Measurements from ENCODE around the gene RALB. TPM values are rescaled to one million over a fixed set of nuclear protein-coding genes. Genes with fewer than 3 reads are reported as not detected.

The RALB gene
- polyA plus RNA-seq, 1 of the 3 experiments (the other 2 are of a cell fraction): 37.2 TPM

DNA sequence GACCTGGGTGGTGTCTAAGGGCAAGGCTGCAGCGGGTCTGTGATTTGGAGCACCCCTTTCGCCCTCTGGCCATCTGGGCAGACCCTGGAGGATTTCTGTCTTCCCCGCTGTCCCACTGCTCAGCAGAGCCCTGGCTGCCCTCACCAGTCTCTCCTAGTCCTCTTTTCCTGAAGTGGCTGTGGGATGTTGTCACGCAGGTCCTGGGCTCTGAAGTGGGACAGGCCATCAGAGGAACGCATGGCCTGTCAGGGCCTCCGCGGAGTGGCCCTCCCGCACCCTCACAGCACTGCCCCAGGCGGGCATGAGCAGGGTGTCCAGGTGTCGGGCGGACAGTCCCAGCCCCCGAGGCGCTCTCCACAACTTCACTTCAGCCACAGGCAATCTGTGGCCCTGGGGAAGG lies 28.4 kb upstream of the RALB start:
- no peaks in the 10 kb centered on the region for H4K20me1 ChIP-seq (ENCODE audit: insufficient read depth)
- H3K27me3 ChIP-seq (ENCODE audit: insufficient read depth): no peaks in the 10 kb centered on the region
- H3K27ac ChIP-seq (ENCODE audit: low read depth in 2 of 2, low read length in 1 of 2): no peak overlapping the region
- H3K9me2 ChIP-seq: no peaks in the 10 kb centered on the region
- no peak for TF ChIP-seq RXRA (IDR thresholded peaks at IDR 0.05; ENCODE audit: borderline replicate concordance, low read depth)
- TF ChIP-seq, protein P1, sequence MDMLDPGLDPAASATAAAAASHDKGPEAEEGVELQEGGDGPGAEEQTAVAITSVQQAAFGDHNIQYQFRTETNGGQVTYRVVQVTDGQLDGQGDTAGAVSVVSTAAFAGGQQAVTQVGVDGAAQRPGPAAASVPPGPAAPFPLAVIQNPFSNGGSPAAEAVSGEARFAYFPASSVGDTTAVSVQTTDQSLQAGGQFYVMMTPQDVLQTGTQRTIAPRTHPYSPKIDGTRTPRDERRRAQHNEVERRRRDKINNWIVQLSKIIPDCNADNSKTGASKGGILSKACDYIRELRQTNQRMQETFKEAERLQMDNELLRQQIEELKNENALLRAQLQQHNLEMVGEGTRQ (IDR thresholded peaks at IDR 0.05; ENCODE audit: borderline replicate concordance, low read depth, low read length): no peak
- TF ChIP-seq MXI1 (IDR thresholded peaks at IDR 0.05; ENCODE audit: low read depth, low read length): no peak
- ChIA-PET CTCF (no interaction called here), POLR2A (no interaction called here)
- no peaks in the 10 kb centered on the region for H3K9me3 ChIP-seq
- peak overlapping the region; percentile 82; the same call in 1 of the 2 replicates for H3K9ac ChIP-seq
- peaks cover 8 to 26% of the 10 kb centered on the region in 2 experiments for H3K36me3 ChIP-seq (replicated peaks in 1 of 2; ENCODE audit: control insufficient read depth in 1 of 2, insufficient read depth in 2 of 2, low read length in 1 of 2)
- peaks cover 23% of the 10 kb centered on the region for H3K79me2 ChIP-seq (ENCODE audit: insufficient read depth)
- H3K4me1 ChIP-seq (ENCODE audit: control insufficient read depth in 1 of 2, insufficient read depth in 2 of 2, low read depth in 1 of 2, low read length in 1 of 2): peaks cover 23 to 36% of the 10 kb centered on the region in 2 experiments; a peak in 3 of 4 replicates
- no peak for DNase-seq
- peak overlapping the region; percentile 69 to 84; a peak in 3 of 4 replicates for H3K4me3 ChIP-seq (ENCODE audit: low read depth in 2 of 2, low read length in 1 of 2)
- peak overlapping the region; percentile 97 for H3K4me2 ChIP-seq
- WGBS (ENCODE audit: low lambda C conversion rate): 100% methylated on average over 4 of the region's 13 CpGs
- peak overlapping the region; percentile 91; the same call in 1 of the 2 replicates for H2AFZ ChIP-seq (ENCODE audit: low read depth)
- no peaks in the 10 kb centered on the region for H3F3A ChIP-seq (replicated peaks; ENCODE audit: insufficient read depth)

DNA sequence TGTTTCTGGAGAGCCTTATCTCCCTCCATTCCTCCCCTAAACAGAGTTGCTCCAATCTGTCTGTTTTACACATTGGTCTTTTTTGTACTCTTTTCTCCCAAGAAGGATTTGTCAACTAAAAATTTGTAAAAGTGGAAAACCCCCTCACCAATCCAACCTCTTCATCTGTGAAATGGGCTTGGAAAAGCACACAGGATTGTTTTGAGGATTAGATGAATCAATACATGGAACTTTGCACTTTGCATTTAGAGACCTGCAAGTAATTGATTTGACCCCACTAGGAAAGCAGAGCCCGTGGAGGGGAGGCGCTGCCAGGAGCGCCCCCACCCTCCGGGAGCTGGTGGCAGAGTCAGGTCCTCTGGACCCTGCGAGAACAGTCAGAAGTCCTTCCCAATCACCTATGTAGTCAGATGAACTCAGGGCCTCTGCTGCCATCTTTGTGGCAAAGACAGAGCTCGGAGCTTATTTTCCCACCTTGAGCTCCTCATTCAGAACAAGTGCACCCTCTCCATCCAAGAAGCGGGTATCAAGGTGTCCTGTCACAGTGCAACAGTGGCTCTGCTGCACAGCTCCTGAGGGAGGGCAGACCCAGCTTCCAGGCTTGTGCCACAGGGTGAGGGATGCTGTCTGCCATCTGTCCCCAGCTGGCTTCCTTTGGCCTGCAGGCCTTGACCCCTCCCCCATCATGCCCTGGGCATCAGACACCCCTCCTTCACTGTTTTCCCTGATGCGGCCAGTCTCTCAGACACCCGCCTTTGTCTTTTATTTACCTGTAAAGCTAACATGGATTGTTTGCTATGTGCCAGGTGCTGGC lies 27.7 kb upstream of the RALB start:
- H3K79me2 ChIP-seq (ENCODE audit: insufficient read depth): peaks cover 23% of the 10 kb centered on the region
- H3K4me3 ChIP-seq (ENCODE audit: low read depth in 2 of 2, low read length in 1 of 2): no peak overlapping the region
- no peaks in the 10 kb centered on the region for H3K27me3 ChIP-seq (ENCODE audit: insufficient read depth)
- ChIA-PET CTCF (interaction anchor here (1.0 to 1.1 kb wide), 3 partner anchors 88 to 472 kb away, joined by 3 to 7 read pairs (median 5); no protein-coding TSS in a partner anchor), POLR2A (no interaction called here)
- no peak for DNase-seq
- H2AFZ ChIP-seq (ENCODE audit: low read depth): no peak overlapping the region
- no peak overlapping the region for H3K27ac ChIP-seq (ENCODE audit: low read depth in 2 of 2, low read length in 1 of 2)
- no peak overlapping the region for H3K9ac ChIP-seq
- peaks cover 5 to 20% of the 10 kb centered on the region in 2 experiments for H3K36me3 ChIP-seq (replicated peaks in 1 of 2; ENCODE audit: control insufficient read depth in 1 of 2, insufficient read depth in 2 of 2, low read length in 1 of 2)
- no peak overlapping the region for H3K4me2 ChIP-seq
- TF ChIP-seq, protein P2, sequence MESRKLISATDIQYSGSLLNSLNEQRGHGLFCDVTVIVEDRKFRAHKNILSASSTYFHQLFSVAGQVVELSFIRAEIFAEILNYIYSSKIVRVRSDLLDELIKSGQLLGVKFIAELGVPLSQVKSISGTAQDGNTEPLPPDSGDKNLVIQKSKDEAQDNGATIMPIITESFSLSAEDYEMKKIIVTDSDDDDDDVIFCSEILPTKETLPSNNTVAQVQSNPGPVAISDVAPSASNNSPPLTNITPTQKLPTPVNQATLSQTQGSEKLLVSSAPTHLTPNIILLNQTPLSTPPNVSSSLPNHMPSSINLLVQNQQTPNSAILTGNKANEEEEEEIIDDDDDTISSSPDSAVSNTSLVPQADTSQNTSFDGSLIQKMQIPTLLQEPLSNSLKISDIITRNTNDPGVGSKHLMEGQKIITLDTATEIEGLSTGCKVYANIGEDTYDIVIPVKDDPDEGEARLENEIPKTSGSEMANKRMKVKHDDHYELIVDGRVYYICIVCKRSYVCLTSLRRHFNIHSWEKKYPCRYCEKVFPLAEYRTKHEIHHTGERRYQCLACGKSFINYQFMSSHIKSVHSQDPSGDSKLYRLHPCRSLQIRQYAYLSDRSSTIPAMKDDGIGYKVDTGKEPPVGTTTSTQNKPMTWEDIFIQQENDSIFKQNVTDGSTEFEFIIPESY (IDR thresholded peaks at IDR 0.05; ENCODE audit: borderline replicate concordance, low read depth): no peak
- no peak for TF ChIP-seq TEAD4 (IDR thresholded peaks at IDR 0.05; ENCODE audit: borderline replicate concordance, insufficient read depth)
- TF ChIP-seq YY1 (IDR thresholded peaks at IDR 0.05; ENCODE audit: low read depth): no peak
- no peak for TF ChIP-seq SIN3A (IDR thresholded peaks at IDR 0.05; ENCODE audit: borderline replicate concordance, low read depth, low read length)
- TF ChIP-seq, protein P3, sequence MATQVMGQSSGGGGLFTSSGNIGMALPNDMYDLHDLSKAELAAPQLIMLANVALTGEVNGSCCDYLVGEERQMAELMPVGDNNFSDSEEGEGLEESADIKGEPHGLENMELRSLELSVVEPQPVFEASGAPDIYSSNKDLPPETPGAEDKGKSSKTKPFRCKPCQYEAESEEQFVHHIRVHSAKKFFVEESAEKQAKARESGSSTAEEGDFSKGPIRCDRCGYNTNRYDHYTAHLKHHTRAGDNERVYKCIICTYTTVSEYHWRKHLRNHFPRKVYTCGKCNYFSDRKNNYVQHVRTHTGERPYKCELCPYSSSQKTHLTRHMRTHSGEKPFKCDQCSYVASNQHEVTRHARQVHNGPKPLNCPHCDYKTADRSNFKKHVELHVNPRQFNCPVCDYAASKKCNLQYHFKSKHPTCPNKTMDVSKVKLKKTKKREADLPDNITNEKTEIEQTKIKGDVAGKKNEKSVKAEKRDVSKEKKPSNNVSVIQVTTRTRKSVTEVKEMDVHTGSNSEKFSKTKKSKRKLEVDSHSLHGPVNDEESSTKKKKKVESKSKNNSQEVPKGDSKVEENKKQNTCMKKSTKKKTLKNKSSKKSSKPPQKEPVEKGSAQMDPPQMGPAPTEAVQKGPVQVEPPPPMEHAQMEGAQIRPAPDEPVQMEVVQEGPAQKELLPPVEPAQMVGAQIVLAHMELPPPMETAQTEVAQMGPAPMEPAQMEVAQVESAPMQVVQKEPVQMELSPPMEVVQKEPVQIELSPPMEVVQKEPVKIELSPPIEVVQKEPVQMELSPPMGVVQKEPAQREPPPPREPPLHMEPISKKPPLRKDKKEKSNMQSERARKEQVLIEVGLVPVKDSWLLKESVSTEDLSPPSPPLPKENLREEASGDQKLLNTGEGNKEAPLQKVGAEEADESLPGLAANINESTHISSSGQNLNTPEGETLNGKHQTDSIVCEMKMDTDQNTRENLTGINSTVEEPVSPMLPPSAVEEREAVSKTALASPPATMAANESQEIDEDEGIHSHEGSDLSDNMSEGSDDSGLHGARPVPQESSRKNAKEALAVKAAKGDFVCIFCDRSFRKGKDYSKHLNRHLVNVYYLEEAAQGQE (IDR thresholded peaks at IDR 0.05; ENCODE audit: low read depth, low read length): no peak
- no peak for TF ChIP-seq RAD21 (IDR thresholded peaks at IDR 0.05; ENCODE audit: low read length)
- TF ChIP-seq TAF1 (IDR thresholded peaks at IDR 0.05; ENCODE audit: borderline replicate concordance, low read depth, low read length): no peak
- TF ChIP-seq, protein P4, sequence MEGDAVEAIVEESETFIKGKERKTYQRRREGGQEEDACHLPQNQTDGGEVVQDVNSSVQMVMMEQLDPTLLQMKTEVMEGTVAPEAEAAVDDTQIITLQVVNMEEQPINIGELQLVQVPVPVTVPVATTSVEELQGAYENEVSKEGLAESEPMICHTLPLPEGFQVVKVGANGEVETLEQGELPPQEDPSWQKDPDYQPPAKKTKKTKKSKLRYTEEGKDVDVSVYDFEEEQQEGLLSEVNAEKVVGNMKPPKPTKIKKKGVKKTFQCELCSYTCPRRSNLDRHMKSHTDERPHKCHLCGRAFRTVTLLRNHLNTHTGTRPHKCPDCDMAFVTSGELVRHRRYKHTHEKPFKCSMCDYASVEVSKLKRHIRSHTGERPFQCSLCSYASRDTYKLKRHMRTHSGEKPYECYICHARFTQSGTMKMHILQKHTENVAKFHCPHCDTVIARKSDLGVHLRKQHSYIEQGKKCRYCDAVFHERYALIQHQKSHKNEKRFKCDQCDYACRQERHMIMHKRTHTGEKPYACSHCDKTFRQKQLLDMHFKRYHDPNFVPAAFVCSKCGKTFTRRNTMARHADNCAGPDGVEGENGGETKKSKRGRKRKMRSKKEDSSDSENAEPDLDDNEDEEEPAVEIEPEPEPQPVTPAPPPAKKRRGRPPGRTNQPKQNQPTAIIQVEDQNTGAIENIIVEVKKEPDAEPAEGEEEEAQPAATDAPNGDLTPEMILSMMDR (IDR thresholded peaks at IDR 0.05): no peak
- TF ChIP-seq, protein P5, sequence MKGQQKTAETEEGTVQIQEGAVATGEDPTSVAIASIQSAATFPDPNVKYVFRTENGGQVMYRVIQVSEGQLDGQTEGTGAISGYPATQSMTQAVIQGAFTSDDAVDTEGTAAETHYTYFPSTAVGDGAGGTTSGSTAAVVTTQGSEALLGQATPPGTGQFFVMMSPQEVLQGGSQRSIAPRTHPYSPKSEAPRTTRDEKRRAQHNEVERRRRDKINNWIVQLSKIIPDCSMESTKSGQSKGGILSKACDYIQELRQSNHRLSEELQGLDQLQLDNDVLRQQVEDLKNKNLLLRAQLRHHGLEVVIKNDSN (IDR thresholded peaks at IDR 0.05; ENCODE audit: borderline replicate concordance, low read depth): no peak
- no peak for TF ChIP-seq JUND (IDR thresholded peaks at IDR 0.05)
- TF ChIP-seq RXRA (IDR thresholded peaks at IDR 0.05; ENCODE audit: borderline replicate concordance, low read depth): no peak
- TF ChIP-seq SMC3 (IDR thresholded peaks at IDR 0.05; ENCODE audit: low read depth, low read length): no peak
- WGBS (ENCODE audit: low lambda C conversion rate): 97% methylated on average over 5 of the region's 9 CpGs
- H3F3A ChIP-seq (replicated peaks; ENCODE audit: insufficient read depth): no peaks in the 10 kb centered on the region
- peaks cover 23 to 33% of the 10 kb centered on the region in 2 experiments; a peak in 3 of 4 replicates for H3K4me1 ChIP-seq (ENCODE audit: control insufficient read depth in 1 of 2, insufficient read depth in 2 of 2, low read depth in 1 of 2, low read length in 1 of 2)
- H3K9me3 ChIP-seq: no peaks in the 10 kb centered on the region
- no peaks in the 10 kb centered on the region for H3K9me2 ChIP-seq
- no peaks in the 10 kb centered on the region for H4K20me1 ChIP-seq (ENCODE audit: insufficient read depth)

Measured in SK-N-SH (cell line).